ENCODE measurements around the gene RBMX2.
"Not testable (repeated sequence)": the region's sequence is repeated elsewhere in the genome, so short reads cannot be mapped to it uniquely, and the experiment has no call there.

The RBMX2 gene

GRCh38 chrX:130401415-130402207, at the start of gene RBMX2:
TSS of gene RBMX2 (plus strand) at chrX:130401987. CDS start at chrX:130402033, 46 bp downstream.
- DNase-seq, result peak; percentile 53

GRCh38 chrX:130352050-130352449, 49.7 kb upstream of the RBMX2 start:
- DNase-seq, result not testable (repeated sequence)

GRCh38 chrX:130376077-130376476, 25.7 kb upstream of the RBMX2 start:
- DNase-seq, result no peak

GRCh38 chrX:130378024-130378669, 23.6 kb upstream of the RBMX2 start:
- no peak for DNase-seq

- DNase-seq, result no peak
Observed at GRCh38 chrX:130385520-130385919, 16.3 kb upstream of the RBMX2 start, which contains the start of gene GPR119. TSS of gene GPR119 (minus strand) at chrX:130385674. CDS start at chrX:130385447, 227 bp downstream.

- DNase-seq, result no peak
Observed at GRCh38 chrX:130386408-130386808, 15.4 kb upstream of the RBMX2 start.

GRCh38 chrX:130393451-130394074, 8.2 kb upstream of the RBMX2 start:
- no peak for DNase-seq

GRCh38 chrX:130395341-130395740, 6.4 kb upstream of the RBMX2 start:
- DNase-seq, result no peak

- DNase-seq, result no peak
Observed at GRCh38 chrX:130402208-130402684, 459 bp downstream of the RBMX2 start.

GRCh38 chrX:130413415-130413814, 11.6 kb downstream of the RBMX2 start:
- DNase-seq, result no peak

- DNase-seq, result no peak
Observed at GRCh38 chrX:130414800-130415199, 13.0 kb downstream of the RBMX2 start.

GRCh38 chrX:130415201-130415600, 13.4 kb downstream of the RBMX2 start:
- DNase-seq, result no peak

GRCh38 chrX:130416785-130417184, 15.0 kb downstream of the RBMX2 start:
- no peak for DNase-seq

GRCh38 chrX:130418066-130418465, 16.3 kb downstream of the RBMX2 start:
- no peak for DNase-seq

- no peak for DNase-seq
Observed at GRCh38 chrX:130418740-130419139, 17.0 kb downstream of the RBMX2 start.

- DNase-seq, result no peak
Observed at GRCh38 chrX:130419263-130419662, 17.5 kb downstream of the RBMX2 start.

- no peak for DNase-seq
Observed at GRCh38 chrX:130426531-130426930, 24.7 kb downstream of the RBMX2 start.

GRCh38 chrX:130429236-130429635, 27.4 kb downstream of the RBMX2 start:
- not testable (repeated sequence) for DNase-seq

GRCh38 chrX:130435937-130436336, 34.1 kb downstream of the RBMX2 start:
- DNase-seq, result no peak

GRCh38 chrX:130437996-130438395, 36.2 kb downstream of the RBMX2 start:
- DNase-seq, result not testable (repeated sequence)

- no peak for DNase-seq
Observed at GRCh38 chrX:130443875-130444274, 42.1 kb downstream of the RBMX2 start.

- no peak for DNase-seq
Observed at GRCh38 chrX:130444641-130445336, 43.0 kb downstream of the RBMX2 start.

GRCh38 chrX:130446974-130447373, 45.2 kb downstream of the RBMX2 start:
- DNase-seq, result no peak

Data from NCI-H510A (cell line).